Measurements from ENCODE around the gene PNPLA6.

GRCh38 chr19:7540761-7541474 lies 5.4 kb downstream of the PNPLA6 start:
- no peak for TF ChIP-seq CTCF (conservative IDR thresholded peaks at IDR 0.05 in 1 of 2, IDR thresholded peaks at IDR 0.05 in 1 of 2; ENCODE audit: low read depth in 1 of 2, low read length in 2 of 2)
- TF ChIP-seq EZH2 (IDR thresholded peaks at IDR 0.05; ENCODE audit: low read length, missing control alignments) = no peak
